HCT116 (cell line): Measurements from ENCODE around the gene ZNF839. TPM values are rescaled to one million over a fixed set of nuclear protein-coding genes. Genes with fewer than 3 reads are reported as not detected.

Source experiments
- ATAC-seq: fragments of 200-7000 bp; cut with Tn5 transposase; 2 replicates; pipeline ENCODE4 v1.9.1; 2020; ENCODE audit warnings: mild to moderate bottlenecking, moderate library complexity
- BruUV-seq: library from RNA; stranded (reverse); fragments of 400-500 nt; replicated peaks from 2 replicates; lab custom pipeline; 2021; lab: Mats Ljungman, UMichigan
- CTCF ChIA-PET: fragments of 300-600 bp; sonication (Branson Sonifier 250); formaldehyde crosslinking; loops from one replicate; lab custom pipeline; 2021; ENCODE audit warnings: antibody characterized with exemption; lab: Charles Lee
- POLR2A ChIA-PET: fragments of 300-600, 350-600 bp; sonication (Branson Sonifier 250); formaldehyde crosslinking; loops from one replicate; lab custom pipeline; 2021; ENCODE audit warnings: antibody characterized with exemption; lab: Charles Lee
- RAD21 ChIA-PET, 2 experiments: fragments of 300-600 bp; sonication (Branson Sonifier 250); formaldehyde crosslinking; loops; one replicate each; lab custom pipeline; 2023; ENCODE audit warnings: low total read pairs in 2 of 2; ENCODE audit not compliant: uncharacterized antibody in 2 of 2, unreplicated experiment in 2 of 2, low non-redundant PET in 1 of 2; lab: Charles Lee
- DNase-seq: peaks from one replicate; pipeline ENCODE4 v3.0.0-alpha.2; 2010; ENCODE audit warnings: low read depth, low spot score
- H2AFZ ChIP-seq: fragments of 200-600 bp; shearing (Covaris generic), sonication (generic); 2 replicates; pipeline ENCODE4 v1.6.1; 2017; ENCODE audit warnings: low read depth, mixed run types, mixed read lengths, antibody characterized with exemption, low read length; ENCODE audit not compliant: poor library complexity, severe bottlenecking
- H3K27ac ChIP-seq: 2 replicates; pipeline ENCODE4 v1.5.1; 2012; ENCODE audit warnings: low read depth, low read length
- H3K27me3 ChIP-seq: fragments of 200-600 bp; sonication (generic); 2 replicates; pipeline ENCODE4 v1.6.1; 2016; ENCODE audit warnings: mixed run types, low read length, mixed read lengths; ENCODE audit not compliant: insufficient read depth
- H3K36me3 ChIP-seq, 2 experiments: fragments of 200-500 bp in 1 of 2; fragments of 200-600 bp in 1 of 2; sonication (Bioruptor generic) in 1 of 2; sonication (generic) in 1 of 2; 2 replicates each; pipeline versions ENCODE4 v1.5.1 to v1.6.1; 2014 to 2016; ENCODE audit warnings: low read length in 2 of 2, inconsistent platforms in 1 of 2, mixed read lengths in 1 of 2, mixed run types in 1 of 2; ENCODE audit not compliant: insufficient read depth in 2 of 2, control insufficient read depth in 1 of 2
- H3K4me1 ChIP-seq, 2 experiments: fragments of 200-600 bp in 1 of 2; sonication (generic) in 1 of 2; 2 replicates each; pipeline versions ENCODE4 v1.5.1 to v1.6.1; 2012 to 2017; ENCODE audit warnings: low read length in 2 of 2, inconsistent platforms in 1 of 2, mild to moderate bottlenecking in 1 of 2, mixed read lengths in 1 of 2, mixed run types in 1 of 2, moderate library complexity in 1 of 2; ENCODE audit not compliant: insufficient read depth in 2 of 2, control insufficient read depth in 1 of 2
- H3K4me2 ChIP-seq: fragments of 200-600 bp; sonication (generic); 2 replicates; pipeline ENCODE4 v1.6.1; 2017; ENCODE audit warnings: mixed run types, low read length, mixed read lengths
- H3K4me3 ChIP-seq, 2 experiments: fragments of 200-600 bp in 1 of 2; sonication (generic) in 1 of 2; replicated peaks in 1 of 2; 2 replicates each; pipeline ENCODE4 v1.5.1; 2011 to 2016; ENCODE audit warnings: low read length in 2 of 2, control low read depth in 1 of 2, low read depth in 1 of 2, mild to moderate bottlenecking in 1 of 2, mixed read lengths in 1 of 2, mixed run types in 1 of 2
- H3K79me2 ChIP-seq: fragments of 200-600 bp; sonication (generic); 2 replicates; pipeline ENCODE4 v1.6.1; 2017; ENCODE audit warnings: mild to moderate bottlenecking, mixed run types, low read length, moderate library complexity, mixed read lengths; ENCODE audit not compliant: insufficient read depth
- H3K9ac ChIP-seq: fragments of 200-600 bp; sonication (generic); 2 replicates; pipeline ENCODE4 v1.6.1; 2016; ENCODE audit warnings: low read length, mixed read lengths
- H3K9me2 ChIP-seq: fragments of 200-600 bp; sonication (generic), shearing (Covaris generic); 2 replicates; pipeline ENCODE4 v1.6.1; 2017; ENCODE audit warnings: mixed run types, mild to moderate bottlenecking, moderate library complexity; ENCODE audit not compliant: insufficient read depth
- H3K9me3 ChIP-seq, 2 experiments: fragments of 200-500 bp in 1 of 2; fragments of 200-600 bp in 1 of 2; sonication (Bioruptor generic) in 1 of 2; sonication (generic) in 1 of 2; 2 replicates each; pipeline ENCODE4 v1.6.1; 2014 to 2017; ENCODE audit warnings: low read length in 2 of 2, mixed read lengths in 2 of 2, inconsistent platforms in 1 of 2, low read depth in 1 of 2, mild to moderate bottlenecking in 1 of 2, mixed run types in 1 of 2, moderate library complexity in 1 of 2; ENCODE audit not compliant: control insufficient read depth in 1 of 2, insufficient read depth in 1 of 2
- H4K20me1 ChIP-seq: fragments of 200-600 bp; sonication (generic), shearing (Covaris generic); 2 replicates; pipeline ENCODE4 v1.6.1; 2017; ENCODE audit warnings: mixed run types, mild to moderate bottlenecking, moderate library complexity; ENCODE audit not compliant: insufficient read depth
- CEBPB ChIP-seq: IDR thresholded peaks from 2 replicates; pipeline ENCODE4 v1.6.1; 2012; ENCODE audit warnings: low read depth
- EZH2 ChIP-seq: fragments of 200-600 bp; sonication (generic); IDR thresholded peaks from 2 replicates; pipeline ENCODE4 v1.6.1; 2017; ENCODE audit warnings: antibody characterized with exemption, mixed run types
- EZH2phosphoT487 ChIP-seq: fragments of 200-600 bp; IDR thresholded peaks from 2 replicates; pipeline ENCODE4 v1.6.1; 2018; ENCODE audit warnings: antibody characterized with exemption, borderline replicate concordance
- FOSL1 ChIP-seq: IDR thresholded peaks from 2 replicates; pipeline ENCODE4 v1.6.1; 2012; ENCODE audit warnings: low read depth
- POLR2A ChIP-seq: IDR thresholded peaks from 2 replicates; pipeline ENCODE4 v1.7.0; 2011; ENCODE audit warnings: borderline replicate concordance; ENCODE audit not compliant: insufficient read depth, insufficient read length; ENCODE audit errors: extremely low read depth
- RAD21 ChIP-seq: IDR thresholded peaks from 2 replicates; pipeline ENCODE4 v1.6.1; 2012; ENCODE audit warnings: low read depth, mild to moderate bottlenecking
- SIN3A ChIP-seq: IDR thresholded peaks from 2 replicates; pipeline ENCODE4 v1.6.1; 2012; ENCODE audit warnings: low read depth
- TCF7L2 ChIP-seq: IDR thresholded peaks from 2 replicates; pipeline ENCODE4 v1.7.0; 2011; ENCODE audit warnings: borderline replicate concordance, inconsistent platforms; ENCODE audit not compliant: insufficient read depth, insufficient read length; ENCODE audit errors: extremely low read depth
- YY1 ChIP-seq: IDR thresholded peaks from 2 replicates; pipeline ENCODE4 v1.6.1; 2011; ENCODE audit warnings: low read length, low read depth, moderate library complexity, mild to moderate bottlenecking; ENCODE audit not compliant: insufficient replicate concordance; ENCODE audit errors: extremely low read depth
- intact Hi-C: fragments of 100-400 bp; cut with micrococcal nuclease; formaldehyde crosslinking; loops from 2 replicates; pipeline ENCODE4 v1.10.0; 2022
- total RNA-seq: library from RNA; stranded (reverse); gene quantifications from one replicate; pipeline ENCODE4 v1.2.1, GENCODE V29; 2021; ENCODE audit not compliant: unreplicated experiment
- TF ChIP-seq, protein P1 (sequence below), 3 experiments: fragments of 200-600 bp in 1 of 3; sonication (generic) in 1 of 3; IDR thresholded peaks in 2 of 3; conservative IDR thresholded peaks in 1 of 3; 2 replicates each; pipeline ENCODE4 v1.5.1; 2012 to 2017; ENCODE audit warnings: low read depth in 2 of 3, low read length in 2 of 3, antibody characterized with exemption in 1 of 3, borderline replicate concordance in 1 of 3, control low read depth in 1 of 3, mild to moderate bottlenecking in 1 of 3, mixed read lengths in 1 of 3, mixed run types in 1 of 3, moderate library complexity in 1 of 3; ENCODE audit not compliant: insufficient read depth in 1 of 3
- TF ChIP-seq, protein P2 (sequence below): IDR thresholded peaks from 2 replicates; pipeline ENCODE4 v1.6.1; 2011; ENCODE audit warnings: mild to moderate bottlenecking, low read length, moderate library complexity; ENCODE audit not compliant: insufficient replicate concordance; ENCODE audit errors: extremely low read depth

ZNF839 gene
- total RNA-seq, 1 experiment from 2014 or later = 17.7 TPM

DNA sequence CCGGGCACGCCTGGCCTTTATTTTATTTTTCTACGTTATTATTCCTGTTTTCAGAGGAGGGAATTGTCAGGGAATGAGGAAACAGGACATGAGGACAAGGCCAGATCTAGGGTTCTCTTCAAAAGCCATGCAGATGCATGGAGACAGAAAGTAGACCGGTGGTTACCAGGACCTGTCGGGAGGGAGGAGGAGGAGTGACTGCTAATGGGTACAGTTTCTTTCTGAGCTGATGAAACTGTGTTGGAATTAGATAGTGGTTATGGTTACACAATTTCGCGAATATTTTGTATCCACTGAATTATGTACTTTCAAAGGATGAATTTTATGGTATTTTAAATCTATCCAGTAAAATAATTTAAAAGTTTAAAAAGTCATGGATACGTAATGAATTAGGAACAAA is 11.3 kb downstream of the ZNF839 start:
- H3K36me3 ChIP-seq = peaks cover 5 to 10% of the 10 kb centered on the region in 2 experiments; a peak in 3 of 4 replicates
- BruUV-seq = no TSS peak
- intact Hi-C loops = no loop called here

More for the DNA sequence above, 11.3 kb downstream of the ZNF839 start:
- ChIA-PET RAD21 (no interaction called here), POLR2A (no interaction called here)
- Histone ChIP-seq H3K27me3 (no peaks in the 10 kb centered on the region), H3K9me2 (no peaks in the 10 kb centered on the region), H4K20me1 (no peaks in the 10 kb centered on the region), H3K4me1 (no peaks in the 10 kb centered on the region), H3K79me2 (no peaks in the 10 kb centered on the region), H3K27ac (no peak overlapping the region), H2AFZ (no peak overlapping the region), H3K4me2 (no peak overlapping the region)
- DNase-seq = no peak
- ATAC-seq = no peak
- TF ChIP-seq YY1 (no peak), FOSL1 (no peak), POLR2A (no peak), CEBPB (no peak), EZH2phosphoT487 (no peak), SIN3A (no peak), TCF7L2 (no peak), RAD21 (no peak), EZH2 (no peak)
- TF ChIP-seq, protein P1, sequence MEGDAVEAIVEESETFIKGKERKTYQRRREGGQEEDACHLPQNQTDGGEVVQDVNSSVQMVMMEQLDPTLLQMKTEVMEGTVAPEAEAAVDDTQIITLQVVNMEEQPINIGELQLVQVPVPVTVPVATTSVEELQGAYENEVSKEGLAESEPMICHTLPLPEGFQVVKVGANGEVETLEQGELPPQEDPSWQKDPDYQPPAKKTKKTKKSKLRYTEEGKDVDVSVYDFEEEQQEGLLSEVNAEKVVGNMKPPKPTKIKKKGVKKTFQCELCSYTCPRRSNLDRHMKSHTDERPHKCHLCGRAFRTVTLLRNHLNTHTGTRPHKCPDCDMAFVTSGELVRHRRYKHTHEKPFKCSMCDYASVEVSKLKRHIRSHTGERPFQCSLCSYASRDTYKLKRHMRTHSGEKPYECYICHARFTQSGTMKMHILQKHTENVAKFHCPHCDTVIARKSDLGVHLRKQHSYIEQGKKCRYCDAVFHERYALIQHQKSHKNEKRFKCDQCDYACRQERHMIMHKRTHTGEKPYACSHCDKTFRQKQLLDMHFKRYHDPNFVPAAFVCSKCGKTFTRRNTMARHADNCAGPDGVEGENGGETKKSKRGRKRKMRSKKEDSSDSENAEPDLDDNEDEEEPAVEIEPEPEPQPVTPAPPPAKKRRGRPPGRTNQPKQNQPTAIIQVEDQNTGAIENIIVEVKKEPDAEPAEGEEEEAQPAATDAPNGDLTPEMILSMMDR (IDR thresholded peaks at IDR 0.05 in 2 of 3, conservative IDR thresholded peaks at IDR 0.05 in 1 of 3; ENCODE audit: borderline replicate concordance in 1 of 3, insufficient read depth in 1 of 3, low read depth in 2 of 3, low read length in 2 of 3) = no peak
- TF ChIP-seq, protein P2, sequence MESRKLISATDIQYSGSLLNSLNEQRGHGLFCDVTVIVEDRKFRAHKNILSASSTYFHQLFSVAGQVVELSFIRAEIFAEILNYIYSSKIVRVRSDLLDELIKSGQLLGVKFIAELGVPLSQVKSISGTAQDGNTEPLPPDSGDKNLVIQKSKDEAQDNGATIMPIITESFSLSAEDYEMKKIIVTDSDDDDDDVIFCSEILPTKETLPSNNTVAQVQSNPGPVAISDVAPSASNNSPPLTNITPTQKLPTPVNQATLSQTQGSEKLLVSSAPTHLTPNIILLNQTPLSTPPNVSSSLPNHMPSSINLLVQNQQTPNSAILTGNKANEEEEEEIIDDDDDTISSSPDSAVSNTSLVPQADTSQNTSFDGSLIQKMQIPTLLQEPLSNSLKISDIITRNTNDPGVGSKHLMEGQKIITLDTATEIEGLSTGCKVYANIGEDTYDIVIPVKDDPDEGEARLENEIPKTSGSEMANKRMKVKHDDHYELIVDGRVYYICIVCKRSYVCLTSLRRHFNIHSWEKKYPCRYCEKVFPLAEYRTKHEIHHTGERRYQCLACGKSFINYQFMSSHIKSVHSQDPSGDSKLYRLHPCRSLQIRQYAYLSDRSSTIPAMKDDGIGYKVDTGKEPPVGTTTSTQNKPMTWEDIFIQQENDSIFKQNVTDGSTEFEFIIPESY = no peak
- TF ChIP-seq, all 23 proteins: peak for 0
- no peaks in the 10 kb centered on the region for H3K9me3 ChIP-seq
- no peak overlapping the region for H3K4me3 ChIP-seq
- no peak overlapping the region for H3K9ac ChIP-seq
- CTCF ChIA-PET = no interaction called here
